K562 (cell line): ENCODE data around the gene ADGRG1. TPM values are rescaled to one million over a fixed set of nuclear protein-coding genes. Genes with fewer than 3 reads are reported as not detected.

ENCODE experiments used
- ATAC-seq: fragments of 200-7000 bp; cut with Tn5 transposase; 3 replicates; pipeline ENCODE4 v1.9.1; 2020; ENCODE audit warnings: moderate library complexity
- BruUV-seq: library from RNA; stranded (reverse); fragments of 400-500 nt; replicated peaks from 2 replicates; lab custom pipeline; 2021; lab: Mats Ljungman, UMichigan
- CTCF ChIA-PET: fragments of 300-600 bp; formaldehyde crosslinking; extraction: SDS; loops from one replicate; lab custom pipeline; 2021; ENCODE audit warnings: low intra/inter-chr PET ratio; lab: Yijun Ruan, JAX
- POLR2A ChIA-PET: fragments of 300-600, 350-650 bp; sonication (Branson Sonifier 250); formaldehyde crosslinking; extraction: SDS; loops from one replicate; lab custom pipeline; 2021; ENCODE audit warnings: antibody characterized with exemption, inconsistent platforms; lab: Yijun Ruan, JAX
- DNase-seq, 4 experiments: peaks; one replicate each; pipeline versions ENCODE4 v3.0.0 to v3.0.0-alpha.2; 2011 to 2018; ENCODE audit warnings: low spot score in 3 of 4, mixed read lengths in 3 of 4; ENCODE audit errors: extremely low read depth in 1 of 4
- FAIRE-seq: peaks from 2 replicates; lab custom pipeline; 2011; peaks lifted over from hg19 to GRCh38; lab: Jason Lieb, UNC
- H2AFZ ChIP-seq: 2 replicates; pipeline ENCODE4 v1.6.0; 2011; ENCODE audit warnings: low read depth, low read length, control low read depth, inconsistent platforms
- H3K27ac ChIP-seq: fragments of 200-600 bp; 3 replicates; pipeline ENCODE4 v1.8.0; 2011; ENCODE audit warnings: low read depth, mild to moderate bottlenecking, control low read depth, inconsistent platforms, low read length, moderate library complexity, mixed read lengths; ENCODE audit errors: extremely low read depth
- H3K27me3 ChIP-seq, 2 experiments: fragments of 300-600 bp in 1 of 2; 2 replicates in 1 of 2; 3 replicates in 1 of 2; pipeline versions ENCODE4 v1.6.0 to v1.8.0; 2011; ENCODE audit warnings: inconsistent platforms in 2 of 2, low read length in 2 of 2, mild to moderate bottlenecking in 1 of 2, mixed read lengths in 1 of 2, moderate library complexity in 1 of 2; ENCODE audit not compliant: control insufficient read depth in 2 of 2, insufficient read depth in 2 of 2
- H3K36me3 ChIP-seq: fragments of 300-600 bp; 3 replicates; pipeline ENCODE4 v1.8.0; 2011; ENCODE audit warnings: mild to moderate bottlenecking, low read length, inconsistent platforms; ENCODE audit not compliant: control insufficient read depth, insufficient read depth
- H3K4me1 ChIP-seq, 2 experiments: fragments of 200-600 bp in 1 of 2; replicated peaks in 1 of 2; 2 replicates in 1 of 2; 3 replicates in 1 of 2; pipeline versions ENCODE4 v1.5.1 to v1.8.0; 2011; ENCODE audit warnings: inconsistent platforms in 2 of 2, low read length in 2 of 2, mild to moderate bottlenecking in 1 of 2, mixed read lengths in 1 of 2, moderate library complexity in 1 of 2; ENCODE audit not compliant: control insufficient read depth in 2 of 2, insufficient read depth in 2 of 2
- H3K4me2 ChIP-seq: 2 replicates; pipeline ENCODE4 v1.6.1; 2011; ENCODE audit warnings: low read length, control low read depth, inconsistent platforms, mixed read lengths; ENCODE audit not compliant: insufficient read depth
- H3K4me3 ChIP-seq: fragments of 200-600 bp; sonication (generic), shearing (Covaris generic); 2 replicates; pipeline ENCODE4 v1.5.1; 2016; ENCODE audit warnings: control low read depth, inconsistent platforms
- H3K79me2 ChIP-seq: fragments of 200-600 bp; 3 replicates; pipeline ENCODE4 v1.8.0; 2011; ENCODE audit warnings: low read length, inconsistent platforms; ENCODE audit not compliant: control insufficient read depth, insufficient read depth
- H3K9ac ChIP-seq, 2 experiments: 2 replicates each; pipeline versions ENCODE4 v1.6.0 to v1.6.1; 2011; ENCODE audit warnings: low read depth in 2 of 2, low read length in 2 of 2, control low read depth in 1 of 2, inconsistent platforms in 1 of 2, mild to moderate bottlenecking in 1 of 2, mixed read lengths in 1 of 2; ENCODE audit not compliant: insufficient read depth in 1 of 2
- H3K9me1 ChIP-seq: one replicate; pipeline ENCODE4 v1.6.0; 2011; ENCODE audit warnings: inconsistent platforms, mild to moderate bottlenecking, low read length, moderate library complexity; ENCODE audit not compliant: control insufficient read depth, insufficient read depth
- H3K9me3 ChIP-seq: replicated peaks from 2 replicates; pipeline ENCODE4 v1.5.1; 2011; ENCODE audit warnings: low read depth, low read length, inconsistent platforms; ENCODE audit not compliant: control insufficient read depth, insufficient read depth
- H4K20me1 ChIP-seq: replicated peaks from 2 replicates; pipeline ENCODE4 v1.6.1; 2011; ENCODE audit warnings: low read length, inconsistent platforms, mixed read lengths; ENCODE audit not compliant: control insufficient read depth, insufficient read depth
- CHD1 ChIP-seq: fragments of 200-600 bp; sonication (generic); IDR thresholded peaks from one replicate; pipeline ENCODE4 v1.6.1; 2012; ENCODE audit warnings: mild to moderate bottlenecking, moderate library complexity, low read length, inconsistent platforms
- EP300 ChIP-seq: IDR thresholded peaks from 2 replicates; pipeline ENCODE4 v1.6.1; 2012; ENCODE audit warnings: low read length, improper control_type of control experiment
- KDM1A ChIP-seq, 2 experiments: fragments of 450-650 bp; IDR thresholded peaks; 2 replicates each; pipeline ENCODE4 v1.6.1; 2016; ENCODE audit warnings: mild to moderate bottlenecking in 2 of 2
- MAZ ChIP-seq, 2 experiments: fragments of 450-650 bp in 1 of 2; sonication (generic) in 1 of 2; formaldehyde crosslinking; IDR thresholded peaks in 1 of 2; conservative IDR thresholded peaks in 1 of 2; 2 replicates each; pipeline versions ENCODE4 v1.4.0 to v1.5.0; 2020; ENCODE audit warnings: mild to moderate bottlenecking in 1 of 2, missing genetic modification reagents in 1 of 2
- MECOM ChIP-seq: fragments of 250-450 bp; sonication (Bioruptor Pico); IDR thresholded peaks from 2 replicates; pipeline ENCODE4 v1.8.0; 2022; ENCODE audit warnings: inconsistent platforms
- NCOA1 ChIP-seq: fragments of 450-650 bp; IDR thresholded peaks from 2 replicates; pipeline ENCODE4 v1.6.1; 2016; ENCODE audit warnings: low read depth
- RCOR1 ChIP-seq, 2 experiments: IDR thresholded peaks; 2 replicates each; pipeline ENCODE4 v1.6.1; 2012; ENCODE audit warnings: low read depth in 2 of 2, low read length in 2 of 2, borderline replicate concordance in 1 of 2, improper control_type of control experiment in 1 of 2
- ZNF253 ChIP-seq: fragments of 250-450 bp; sonication (Bioruptor Pico); conservative IDR thresholded peaks from 2 replicates; pipeline ENCODE4 v1.6.1; 2021; ENCODE audit warnings: mild to moderate bottlenecking
- WGBS: fragments of 100-300 bp; shearing (Covaris generic); methylation state at CpG from one replicate; pipeline ENCODE4 v1.1.6; 2016; ENCODE audit warnings: low coverage, mixed read lengths; ENCODE audit not compliant: insufficient coverage; ENCODE audit errors: missing lambda C conversion rate; 5-methylcytosine and 5-hydroxymethylcytosine counted together
- in situ Hi-C: fragments of 300-500 bp; cut with MboI; formaldehyde crosslinking; loops from 4 replicates; pipeline ENCODE4 v1.15.0; 2018; ENCODE audit warnings: inconsistent platforms, mixed read lengths
- intact Hi-C: fragments of 100-400 bp; cut with micrococcal nuclease; formaldehyde crosslinking; loops from 2 replicates; pipeline ENCODE4 v1.14.2; 2022
- polyA plus RNA-seq, 8 experiments: library from polyadenylated mRNA; depleted of rRNA in 4 of 8; stranded (reverse) in 5 of 8; unstranded in 3 of 8; fragments of >200 nt; fragmentation: Nextera tagmentation in 2 of 8; fragmentation: Illumina TruSeq in 1 of 8; extraction: Ambion mirVana in 2 of 8; extraction: Trizol in 1 of 8; gene quantifications; 2 replicates each; pipeline versions ENCODE4 v1.2.1 to v1.2.3, GENCODE V29; 2011 to 2014; ENCODE audit warnings: inconsistent platforms in 1 of 8, missing spikeins in 1 of 8
- total RNA-seq, 7 experiments: library from RNA; depleted of rRNA in 6 of 7; stranded (reverse); fragments of >200 nt in 6 of 7; fragmentation: Illumina TruSeq in 2 of 7; extraction: Trizol in 2 of 7; gene quantifications; 2 replicates each; pipeline versions ENCODE4 v1.2.1 to v1.2.3, GENCODE V29; 2011 to 2021; ENCODE audit warnings: low replicate concordance in 1 of 7
- TF ChIP-seq, protein P1 (sequence below): fragments of 450-650 bp; IDR thresholded peaks from 2 replicates; pipeline ENCODE4 v1.6.1; 2016; ENCODE audit warnings: mild to moderate bottlenecking, moderate library complexity
- TF ChIP-seq, protein P2 (sequence below): fragments of 450-650 bp; IDR thresholded peaks from 2 replicates; pipeline ENCODE4 v1.6.1; 2016

Gene ADGRG1
- total and polyA plus RNA-seq, 9 of the 15 experiments (the other 6 are each of a cell fraction or from before 2014, with no cell fraction given): 0.04 to 0.31 (median 0.16) TPM; not detected in 6

DNA sequence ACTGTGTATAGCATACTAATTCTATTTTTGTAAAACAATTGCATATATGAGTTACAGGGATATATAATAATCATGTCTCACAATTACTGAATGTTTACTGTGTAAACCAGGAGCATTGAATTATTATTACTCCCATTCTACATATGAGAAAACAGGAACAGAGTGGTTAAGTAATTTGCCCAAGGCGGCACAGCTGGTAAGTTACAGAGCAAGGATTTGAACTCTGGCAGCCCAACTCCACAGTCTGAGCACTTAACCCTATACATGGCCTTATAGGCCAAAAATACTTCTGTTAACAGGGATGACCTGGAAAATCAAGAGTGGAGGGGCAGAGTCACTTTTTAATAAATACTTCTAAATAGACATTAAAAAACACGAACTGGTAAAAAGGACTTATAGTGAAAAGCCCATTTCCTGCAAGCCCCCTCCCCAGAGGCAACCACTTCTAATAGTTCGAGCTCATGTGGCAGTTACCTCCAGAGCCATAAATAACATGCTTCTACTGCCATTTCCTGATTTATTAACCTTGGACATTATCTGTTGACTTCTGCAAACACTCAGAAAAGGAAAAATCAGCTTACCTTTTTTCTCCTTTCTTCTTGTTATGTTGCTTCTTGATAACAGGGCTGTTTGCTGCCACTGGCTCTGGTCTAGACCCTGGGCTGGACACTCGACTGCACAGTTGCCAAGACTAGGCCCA, 22.1 kb upstream of the ADGRG1 start:
- H3K27ac ChIP-seq: no peak overlapping the region
- no peaks in the 10 kb centered on the region for H3K9me1 ChIP-seq
- CTCF ChIA-PET: no interaction called here
- no peaks in the 10 kb centered on the region for H3K27me3 ChIP-seq
- no peaks in the 10 kb centered on the region for H3K79me2 ChIP-seq
- H4K20me1 ChIP-seq: no peaks in the 10 kb centered on the region
- WGBS: 18% methylated on average over 4 of the region's 4 CpGs
- DNase-seq: peak in 1 of 4 experiments; percentile 19
- H3K36me3 ChIP-seq: no peaks in the 10 kb centered on the region
- H3K9me3 ChIP-seq: no peaks in the 10 kb centered on the region
- peaks cover 17 to 48% of the 10 kb centered on the region in 2 experiments for H3K4me1 ChIP-seq
- BruUV-seq: no TSS peak
- H3K4me3 ChIP-seq: no peak overlapping the region
- no peak for FAIRE-seq
- H2AFZ ChIP-seq: no peak overlapping the region
- ATAC-seq: peak; percentile 7; the same call in 1 of the 3 replicates
- no peak overlapping the region for H3K4me2 ChIP-seq
- POLR2A ChIA-PET: no interaction called here
- H3K9ac ChIP-seq: 0 out of 4 replicates have a peak overlapping the region, but pooled peaks of 1 of the 2 experiments have one; percentile 65
- intact Hi-C loops (no loop called here), in situ Hi-C loops (no loop called here)
- TF ChIP-seq EP300 (peak; percentile 42; the same call in 1 of the 2 replicates), NCOA1 (no peak), MAZ (CRISPR knock-in tag; conservative IDR thresholded peaks at IDR 0.05 in 1 of 2, IDR thresholded peaks at IDR 0.05 in 1 of 2) (no peak), KDM1A (IDR thresholded peaks at IDR 0.05) (peak; percentile 51 to 82), CHD1 (no peak), ZNF253 (CRISPR knock-in tag) (no peak), RCOR1 (IDR thresholded peaks at IDR 0.05; ENCODE audit: borderline replicate concordance in 1 of 2, low read depth in 2 of 2, low read length in 2 of 2) (peak in 1 of 2 experiments; percentile 40; a peak in 1 of 4 replicates), MECOM (CRISPR knock-in tag) (peak; percentile 73)
- TF ChIP-seq, protein P1, sequence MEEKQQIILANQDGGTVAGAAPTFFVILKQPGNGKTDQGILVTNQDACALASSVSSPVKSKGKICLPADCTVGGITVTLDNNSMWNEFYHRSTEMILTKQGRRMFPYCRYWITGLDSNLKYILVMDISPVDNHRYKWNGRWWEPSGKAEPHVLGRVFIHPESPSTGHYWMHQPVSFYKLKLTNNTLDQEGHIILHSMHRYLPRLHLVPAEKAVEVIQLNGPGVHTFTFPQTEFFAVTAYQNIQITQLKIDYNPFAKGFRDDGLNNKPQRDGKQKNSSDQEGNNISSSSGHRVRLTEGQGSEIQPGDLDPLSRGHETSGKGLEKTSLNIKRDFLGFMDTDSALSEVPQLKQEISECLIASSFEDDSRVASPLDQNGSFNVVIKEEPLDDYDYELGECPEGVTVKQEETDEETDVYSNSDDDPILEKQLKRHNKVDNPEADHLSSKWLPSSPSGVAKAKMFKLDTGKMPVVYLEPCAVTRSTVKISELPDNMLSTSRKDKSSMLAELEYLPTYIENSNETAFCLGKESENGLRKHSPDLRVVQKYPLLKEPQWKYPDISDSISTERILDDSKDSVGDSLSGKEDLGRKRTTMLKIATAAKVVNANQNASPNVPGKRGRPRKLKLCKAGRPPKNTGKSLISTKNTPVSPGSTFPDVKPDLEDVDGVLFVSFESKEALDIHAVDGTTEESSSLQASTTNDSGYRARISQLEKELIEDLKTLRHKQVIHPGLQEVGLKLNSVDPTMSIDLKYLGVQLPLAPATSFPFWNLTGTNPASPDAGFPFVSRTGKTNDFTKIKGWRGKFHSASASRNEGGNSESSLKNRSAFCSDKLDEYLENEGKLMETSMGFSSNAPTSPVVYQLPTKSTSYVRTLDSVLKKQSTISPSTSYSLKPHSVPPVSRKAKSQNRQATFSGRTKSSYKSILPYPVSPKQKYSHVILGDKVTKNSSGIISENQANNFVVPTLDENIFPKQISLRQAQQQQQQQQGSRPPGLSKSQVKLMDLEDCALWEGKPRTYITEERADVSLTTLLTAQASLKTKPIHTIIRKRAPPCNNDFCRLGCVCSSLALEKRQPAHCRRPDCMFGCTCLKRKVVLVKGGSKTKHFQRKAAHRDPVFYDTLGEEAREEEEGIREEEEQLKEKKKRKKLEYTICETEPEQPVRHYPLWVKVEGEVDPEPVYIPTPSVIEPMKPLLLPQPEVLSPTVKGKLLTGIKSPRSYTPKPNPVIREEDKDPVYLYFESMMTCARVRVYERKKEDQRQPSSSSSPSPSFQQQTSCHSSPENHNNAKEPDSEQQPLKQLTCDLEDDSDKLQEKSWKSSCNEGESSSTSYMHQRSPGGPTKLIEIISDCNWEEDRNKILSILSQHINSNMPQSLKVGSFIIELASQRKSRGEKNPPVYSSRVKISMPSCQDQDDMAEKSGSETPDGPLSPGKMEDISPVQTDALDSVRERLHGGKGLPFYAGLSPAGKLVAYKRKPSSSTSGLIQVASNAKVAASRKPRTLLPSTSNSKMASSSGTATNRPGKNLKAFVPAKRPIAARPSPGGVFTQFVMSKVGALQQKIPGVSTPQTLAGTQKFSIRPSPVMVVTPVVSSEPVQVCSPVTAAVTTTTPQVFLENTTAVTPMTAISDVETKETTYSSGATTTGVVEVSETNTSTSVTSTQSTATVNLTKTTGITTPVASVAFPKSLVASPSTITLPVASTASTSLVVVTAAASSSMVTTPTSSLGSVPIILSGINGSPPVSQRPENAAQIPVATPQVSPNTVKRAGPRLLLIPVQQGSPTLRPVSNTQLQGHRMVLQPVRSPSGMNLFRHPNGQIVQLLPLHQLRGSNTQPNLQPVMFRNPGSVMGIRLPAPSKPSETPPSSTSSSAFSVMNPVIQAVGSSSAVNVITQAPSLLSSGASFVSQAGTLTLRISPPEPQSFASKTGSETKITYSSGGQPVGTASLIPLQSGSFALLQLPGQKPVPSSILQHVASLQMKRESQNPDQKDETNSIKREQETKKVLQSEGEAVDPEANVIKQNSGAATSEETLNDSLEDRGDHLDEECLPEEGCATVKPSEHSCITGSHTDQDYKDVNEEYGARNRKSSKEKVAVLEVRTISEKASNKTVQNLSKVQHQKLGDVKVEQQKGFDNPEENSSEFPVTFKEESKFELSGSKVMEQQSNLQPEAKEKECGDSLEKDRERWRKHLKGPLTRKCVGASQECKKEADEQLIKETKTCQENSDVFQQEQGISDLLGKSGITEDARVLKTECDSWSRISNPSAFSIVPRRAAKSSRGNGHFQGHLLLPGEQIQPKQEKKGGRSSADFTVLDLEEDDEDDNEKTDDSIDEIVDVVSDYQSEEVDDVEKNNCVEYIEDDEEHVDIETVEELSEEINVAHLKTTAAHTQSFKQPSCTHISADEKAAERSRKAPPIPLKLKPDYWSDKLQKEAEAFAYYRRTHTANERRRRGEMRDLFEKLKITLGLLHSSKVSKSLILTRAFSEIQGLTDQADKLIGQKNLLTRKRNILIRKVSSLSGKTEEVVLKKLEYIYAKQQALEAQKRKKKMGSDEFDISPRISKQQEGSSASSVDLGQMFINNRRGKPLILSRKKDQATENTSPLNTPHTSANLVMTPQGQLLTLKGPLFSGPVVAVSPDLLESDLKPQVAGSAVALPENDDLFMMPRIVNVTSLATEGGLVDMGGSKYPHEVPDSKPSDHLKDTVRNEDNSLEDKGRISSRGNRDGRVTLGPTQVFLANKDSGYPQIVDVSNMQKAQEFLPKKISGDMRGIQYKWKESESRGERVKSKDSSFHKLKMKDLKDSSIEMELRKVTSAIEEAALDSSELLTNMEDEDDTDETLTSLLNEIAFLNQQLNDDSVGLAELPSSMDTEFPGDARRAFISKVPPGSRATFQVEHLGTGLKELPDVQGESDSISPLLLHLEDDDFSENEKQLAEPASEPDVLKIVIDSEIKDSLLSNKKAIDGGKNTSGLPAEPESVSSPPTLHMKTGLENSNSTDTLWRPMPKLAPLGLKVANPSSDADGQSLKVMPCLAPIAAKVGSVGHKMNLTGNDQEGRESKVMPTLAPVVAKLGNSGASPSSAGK: no peak
- TF ChIP-seq, protein P2, sequence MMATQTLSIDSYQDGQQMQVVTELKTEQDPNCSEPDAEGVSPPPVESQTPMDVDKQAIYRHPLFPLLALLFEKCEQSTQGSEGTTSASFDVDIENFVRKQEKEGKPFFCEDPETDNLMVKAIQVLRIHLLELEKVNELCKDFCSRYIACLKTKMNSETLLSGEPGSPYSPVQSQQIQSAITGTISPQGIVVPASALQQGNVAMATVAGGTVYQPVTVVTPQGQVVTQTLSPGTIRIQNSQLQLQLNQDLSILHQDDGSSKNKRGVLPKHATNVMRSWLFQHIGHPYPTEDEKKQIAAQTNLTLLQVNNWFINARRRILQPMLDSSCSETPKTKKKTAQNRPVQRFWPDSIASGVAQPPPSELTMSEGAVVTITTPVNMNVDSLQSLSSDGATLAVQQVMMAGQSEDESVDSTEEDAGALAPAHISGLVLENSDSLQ: peak; percentile 84
